Neural cell (in vitro differentiated cells): ENCODE data around the gene UQCRHL. TPM values are rescaled to one million over a fixed set of nuclear protein-coding genes. Genes with fewer than 3 reads are reported as not detected.

Source experiments
- H2AFZ ChIP-seq: fragments of 200-600, 300-800 bp; sonication (generic), shearing (Covaris generic); 2 replicates; pipeline ENCODE4 v1.6.0; 2014; ENCODE audit warnings: low read depth, mild to moderate bottlenecking, antibody characterized with exemption, low read length, moderate library complexity
- H3F3A ChIP-seq: fragments of 200-600 bp; shearing (Covaris generic); 2 replicates; pipeline ENCODE4 v1.6.1; 2016; ENCODE audit warnings: mild to moderate bottlenecking, moderate library complexity, mixed read lengths, antibody characterized with exemption, low read length; ENCODE audit not compliant: insufficient read depth, poor library complexity, severe bottlenecking
- H3K27ac ChIP-seq: fragments of 200-600, 300-800 bp; sonication (generic), shearing (Covaris generic); 2 replicates; pipeline ENCODE4 v1.5.1; 2014; ENCODE audit warnings: mild to moderate bottlenecking, low read length, moderate library complexity
- H3K27me3 ChIP-seq: fragments of 300-800, 200-600 bp; sonication (generic), shearing (Covaris generic); 2 replicates; pipeline ENCODE4 v1.6.0; 2014; ENCODE audit warnings: mild to moderate bottlenecking, low read depth, low read length, moderate library complexity; ENCODE audit not compliant: insufficient read depth
- H3K36me3 ChIP-seq: fragments of 300-800, 200-600 bp; sonication (generic), shearing (Covaris generic); 2 replicates; pipeline ENCODE4 v1.5.1; 2014; ENCODE audit warnings: mild to moderate bottlenecking, antibody characterized with exemption, low read length, moderate library complexity; ENCODE audit not compliant: insufficient read depth
- H3K4me2 ChIP-seq: fragments of 300-800, 200-600 bp; sonication (generic), shearing (Covaris generic); 2 replicates; pipeline ENCODE4 v1.6.0; 2014; ENCODE audit warnings: mild to moderate bottlenecking, low read length
- H3K4me3 ChIP-seq: fragments of 300-800, 200-600 bp; sonication (generic), shearing (Covaris generic); 2 replicates; pipeline ENCODE4 v1.5.1; 2014; ENCODE audit warnings: mild to moderate bottlenecking, low read length, moderate library complexity
- H3K79me2 ChIP-seq: fragments of 200-600 bp; shearing (Covaris generic); replicated peaks from 2 replicates; pipeline ENCODE4 v1.6.0; 2014; ENCODE audit warnings: mild to moderate bottlenecking, low read length, moderate library complexity; ENCODE audit not compliant: insufficient read depth
- H3K9ac ChIP-seq: fragments of 300-800, 200-600 bp; sonication (generic), shearing (Covaris generic); 2 replicates; pipeline ENCODE4 v1.6.1; 2016; ENCODE audit warnings: mild to moderate bottlenecking, low read length, mixed read lengths
- H3K9me2 ChIP-seq: fragments of 200-600 bp; shearing (Covaris generic); 2 replicates; pipeline ENCODE4 v1.6.1; 2016; ENCODE audit warnings: mild to moderate bottlenecking, low read length, mixed read lengths; ENCODE audit not compliant: insufficient read depth
- H3K9me3 ChIP-seq: fragments of 200-600, 300-800 bp; sonication (generic), shearing (Covaris generic); 2 replicates; pipeline ENCODE4 v1.6.1; 2016; ENCODE audit warnings: mild to moderate bottlenecking, mixed run types, low read length, moderate library complexity, mixed read lengths
- H4K20me1 ChIP-seq: fragments of 200-600 bp; shearing (Covaris generic); 2 replicates; pipeline ENCODE4 v1.6.1; 2016; ENCODE audit warnings: mild to moderate bottlenecking, mixed run types; ENCODE audit not compliant: insufficient read depth
- CTCF ChIP-seq: fragments of 450-650 bp; IDR thresholded peaks from 2 replicates; pipeline ENCODE4 v1.5.1; 2014; ENCODE audit warnings: antibody characterized with exemption, mild to moderate bottlenecking, moderate library complexity; ENCODE audit not compliant: poor library complexity, severe bottlenecking
- EP300 ChIP-seq: fragments of 450-650 bp; conservative IDR thresholded peaks from 2 replicates; pipeline ENCODE4 v1.6.1; 2014; ENCODE audit warnings: antibody characterized with exemption, mild to moderate bottlenecking, moderate library complexity; ENCODE audit not compliant: poor library complexity, severe bottlenecking
- EZH2 ChIP-seq: fragments of 200-600, 300-800 bp; shearing (Covaris generic), sonication (generic); IDR thresholded peaks from 2 replicates; pipeline ENCODE4 v1.6.1; 2014; ENCODE audit warnings: antibody characterized with exemption, low read length, borderline replicate concordance, mild to moderate bottlenecking; ENCODE audit not compliant: insufficient read depth, poor library complexity, severe bottlenecking
- MXI1 ChIP-seq: fragments of 450-650 bp; conservative IDR thresholded peaks from 2 replicates; pipeline ENCODE4 v1.6.1; 2014; ENCODE audit warnings: antibody characterized with exemption, mild to moderate bottlenecking; ENCODE audit not compliant: poor library complexity, severe bottlenecking
- POLR2AphosphoS5 ChIP-seq: IDR thresholded peaks from 2 replicates; pipeline ENCODE4 v1.6.1; 2012
- RAD21 ChIP-seq: fragments of 450-650 bp; conservative IDR thresholded peaks from 2 replicates; pipeline ENCODE4 v1.6.1; 2014; ENCODE audit warnings: antibody characterized with exemption, mild to moderate bottlenecking, moderate library complexity
- SMC3 ChIP-seq: fragments of 450-650 bp; conservative IDR thresholded peaks from 2 replicates; pipeline ENCODE4 v1.6.1; 2014; ENCODE audit warnings: antibody characterized with exemption, mild to moderate bottlenecking, moderate library complexity; ENCODE audit not compliant: poor library complexity
- TAF1 ChIP-seq: IDR thresholded peaks from 2 replicates; pipeline ENCODE4 v1.6.1; 2012; ENCODE audit warnings: low read depth
- polyA plus RNA-seq: library from polyadenylated mRNA; depleted of rRNA; stranded (reverse); fragments of >200 nt; gene quantifications from 2 replicates; pipeline ENCODE4 v1.2.3, GENCODE V29; 2014
- TF ChIP-seq, protein P1 (sequence below): IDR thresholded peaks from 2 replicates; pipeline ENCODE4 v1.6.1; 2012; ENCODE audit warnings: borderline replicate concordance

UQCRHL gene
- polyA plus RNA-seq, 1 donor from 2014 or later, result 6.1 TPM

GRCh38 chr1:15764269-15764764, 43.1 kb downstream of the UQCRHL start:
- Histone ChIP-seq H3K9me3 (no peaks in the 10 kb centered on the region), H3F3A (no peaks in the 10 kb centered on the region), H3K79me2 (peaks cover 2% of the 10 kb centered on the region), H3K36me3 (no peaks in the 10 kb centered on the region), H3K4me3 (no peak overlapping the region), H3K9me2 (no peaks in the 10 kb centered on the region), H3K4me2 (no peak overlapping the region), H3K9ac (no peak overlapping the region), H3K27ac (no peak overlapping the region), H2AFZ (no peak overlapping the region), H3K27me3 (peaks cover 3% of the 10 kb centered on the region), H4K20me1 (no peaks in the 10 kb centered on the region)
- TF ChIP-seq POLR2AphosphoS5, result no peak
- TF ChIP-seq, protein P1, sequence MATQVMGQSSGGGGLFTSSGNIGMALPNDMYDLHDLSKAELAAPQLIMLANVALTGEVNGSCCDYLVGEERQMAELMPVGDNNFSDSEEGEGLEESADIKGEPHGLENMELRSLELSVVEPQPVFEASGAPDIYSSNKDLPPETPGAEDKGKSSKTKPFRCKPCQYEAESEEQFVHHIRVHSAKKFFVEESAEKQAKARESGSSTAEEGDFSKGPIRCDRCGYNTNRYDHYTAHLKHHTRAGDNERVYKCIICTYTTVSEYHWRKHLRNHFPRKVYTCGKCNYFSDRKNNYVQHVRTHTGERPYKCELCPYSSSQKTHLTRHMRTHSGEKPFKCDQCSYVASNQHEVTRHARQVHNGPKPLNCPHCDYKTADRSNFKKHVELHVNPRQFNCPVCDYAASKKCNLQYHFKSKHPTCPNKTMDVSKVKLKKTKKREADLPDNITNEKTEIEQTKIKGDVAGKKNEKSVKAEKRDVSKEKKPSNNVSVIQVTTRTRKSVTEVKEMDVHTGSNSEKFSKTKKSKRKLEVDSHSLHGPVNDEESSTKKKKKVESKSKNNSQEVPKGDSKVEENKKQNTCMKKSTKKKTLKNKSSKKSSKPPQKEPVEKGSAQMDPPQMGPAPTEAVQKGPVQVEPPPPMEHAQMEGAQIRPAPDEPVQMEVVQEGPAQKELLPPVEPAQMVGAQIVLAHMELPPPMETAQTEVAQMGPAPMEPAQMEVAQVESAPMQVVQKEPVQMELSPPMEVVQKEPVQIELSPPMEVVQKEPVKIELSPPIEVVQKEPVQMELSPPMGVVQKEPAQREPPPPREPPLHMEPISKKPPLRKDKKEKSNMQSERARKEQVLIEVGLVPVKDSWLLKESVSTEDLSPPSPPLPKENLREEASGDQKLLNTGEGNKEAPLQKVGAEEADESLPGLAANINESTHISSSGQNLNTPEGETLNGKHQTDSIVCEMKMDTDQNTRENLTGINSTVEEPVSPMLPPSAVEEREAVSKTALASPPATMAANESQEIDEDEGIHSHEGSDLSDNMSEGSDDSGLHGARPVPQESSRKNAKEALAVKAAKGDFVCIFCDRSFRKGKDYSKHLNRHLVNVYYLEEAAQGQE, result no peak
- no peak for TF ChIP-seq RAD21
- no peak for TF ChIP-seq SMC3
- TF ChIP-seq MXI1, result no peak
- no peak for TF ChIP-seq EZH2
- TF ChIP-seq CTCF, result no peak
- no peak for TF ChIP-seq EP300
- no peak for TF ChIP-seq TAF1

DNA sequence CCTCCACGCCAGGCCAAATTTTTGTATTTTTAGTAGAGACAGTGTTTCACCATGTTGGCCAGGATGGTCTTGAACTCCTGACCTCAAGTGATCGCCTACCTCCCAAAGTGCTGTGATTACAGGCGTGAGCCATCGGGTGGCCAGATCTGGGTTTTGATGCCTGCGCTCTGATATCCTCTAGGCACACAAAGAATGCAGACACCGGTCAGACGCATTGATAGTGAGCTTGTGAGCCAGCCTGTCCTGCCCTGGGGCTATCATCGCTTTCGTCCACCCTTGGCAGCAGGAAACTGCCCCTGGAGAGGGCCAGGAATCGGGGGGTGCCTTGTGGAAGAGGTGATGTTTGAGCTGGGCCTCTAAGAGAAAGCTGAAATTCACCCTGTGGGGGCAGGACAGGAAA, 44.9 kb downstream of the UQCRHL start:
- Histone ChIP-seq H3K27ac (no peak overlapping the region), H3K4me3 (no peak overlapping the region), H2AFZ (no peak overlapping the region), H4K20me1 (no peaks in the 10 kb centered on the region), H3K27me3 (peaks cover 15% of the 10 kb centered on the region), H3K9ac (no peak overlapping the region), H3K36me3 (no peaks in the 10 kb centered on the region), H3F3A (no peaks in the 10 kb centered on the region), H3K9me2 (no peaks in the 10 kb centered on the region), H3K9me3 (no peaks in the 10 kb centered on the region), H3K79me2 (peaks cover 6% of the 10 kb centered on the region), H3K4me2 (no peak overlapping the region)
- TF ChIP-seq, protein P1, result no peak
- no peak for TF ChIP-seq SMC3
- no peak for TF ChIP-seq CTCF
